Measurements from ENCODE around the gene AP4B1.

AP4B1 gene

DNA sequence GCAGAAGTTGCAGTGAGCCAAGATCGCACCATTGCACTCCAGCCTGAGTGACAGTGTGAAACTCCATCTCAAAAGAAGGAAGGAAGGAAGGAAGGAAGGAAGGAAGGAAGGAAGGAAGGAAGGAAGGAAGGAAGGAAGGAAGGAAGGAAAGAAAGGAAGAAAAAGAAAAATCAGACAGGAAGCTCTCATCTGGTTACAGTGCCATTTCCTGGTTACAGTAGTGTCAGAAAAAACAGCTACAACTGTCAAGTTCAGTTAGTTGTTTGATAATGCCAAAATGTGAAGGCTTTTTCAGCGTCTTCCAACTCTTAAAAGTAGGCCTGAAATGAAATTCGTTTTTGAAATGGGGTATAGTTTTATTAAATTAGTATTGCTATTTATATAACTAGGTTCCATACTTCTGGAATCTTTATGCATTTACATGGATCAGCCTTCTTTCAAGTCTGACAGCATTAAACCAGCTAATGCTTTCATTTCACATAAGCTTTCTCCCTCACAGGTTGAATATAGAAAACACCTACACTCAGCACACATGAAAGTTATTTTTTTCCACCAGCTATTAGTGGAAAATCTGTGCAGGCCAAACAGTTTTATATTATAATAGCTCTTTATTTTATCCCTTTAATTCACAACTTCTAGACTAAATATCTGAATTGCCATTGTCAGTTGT is 54.3 kb downstream of the AP4B1 start:
- Histone ChIP-seq H3K79me2 (ENCODE audit: insufficient read depth, low read length) (no peaks in the 10 kb centered on the region), H4K20me1 (ENCODE audit: insufficient read depth, low read length) (no peaks in the 10 kb centered on the region), H3K27me3 (ENCODE audit: insufficient read depth, low read length) (no peaks in the 10 kb centered on the region), H3K4me3 (ENCODE audit: low read depth, low read length, poor library complexity, severe bottlenecking) (no peak overlapping the region), H3K4me2 (ENCODE audit: low read length) (no peak overlapping the region), H3K9ac (ENCODE audit: low read length) (no peak overlapping the region), H2AFZ (ENCODE audit: low read length) (no peak overlapping the region), H3K9me2 (ENCODE audit: low read depth, low read length) (no peaks in the 10 kb centered on the region), H3K4me1 (ENCODE audit: insufficient read depth, low read length, severe bottlenecking) (no peaks in the 10 kb centered on the region), H3F3A (ENCODE audit: insufficient read depth, low read length) (no peaks in the 10 kb centered on the region), H3K9me3 (ENCODE audit: low read length) (no peaks in the 10 kb centered on the region), H3K27ac (ENCODE audit: low read depth, low read length, poor library complexity, severe bottlenecking) (no peak overlapping the region), H3K36me3 (ENCODE audit: insufficient read depth, low read length) (peaks cover 79% of the 10 kb centered on the region)
- TF ChIP-seq EZH2 (IDR thresholded peaks at IDR 0.05; ENCODE audit: borderline replicate concordance, low read length): no peak
- no peak for TF ChIP-seq CTCF (IDR thresholded peaks at IDR 0.05; ENCODE audit: low read length)

- H3K27ac ChIP-seq (ENCODE audit: low read depth, low read length, poor library complexity, severe bottlenecking): no peak overlapping the region
- H3K4me1 ChIP-seq (ENCODE audit: insufficient read depth, low read length, severe bottlenecking): no peaks in the 10 kb centered on the region
- no peaks in the 10 kb centered on the region for H3K9me3 ChIP-seq (ENCODE audit: low read length)
- no peak overlapping the region for H3K4me3 ChIP-seq (ENCODE audit: low read depth, low read length, poor library complexity, severe bottlenecking)
- H3F3A ChIP-seq (ENCODE audit: insufficient read depth, low read length): no peaks in the 10 kb centered on the region
- H3K79me2 ChIP-seq (ENCODE audit: insufficient read depth, low read length): no peaks in the 10 kb centered on the region
- no peaks in the 10 kb centered on the region for H3K27me3 ChIP-seq (ENCODE audit: insufficient read depth, low read length)
- H3K36me3 ChIP-seq (ENCODE audit: insufficient read depth, low read length): peaks cover 73% of the 10 kb centered on the region
- no peaks in the 10 kb centered on the region for H4K20me1 ChIP-seq (ENCODE audit: insufficient read depth, low read length)
- no peaks in the 10 kb centered on the region for H3K9me2 ChIP-seq (ENCODE audit: low read depth, low read length)
- H2AFZ ChIP-seq (ENCODE audit: low read length): no peak overlapping the region
- no peak overlapping the region for H3K9ac ChIP-seq (ENCODE audit: low read length)
- H3K4me2 ChIP-seq (ENCODE audit: low read length): no peak overlapping the region
- TF ChIP-seq EZH2 (IDR thresholded peaks at IDR 0.05; ENCODE audit: borderline replicate concordance, low read length) (no peak), CTCF (IDR thresholded peaks at IDR 0.05; ENCODE audit: low read length) (no peak)
These were observed 55.5 kb downstream of the AP4B1 start for GRCh38 chr1:113849072-113849471.

- Histone ChIP-seq H3K4me3 (ENCODE audit: low read depth, low read length, poor library complexity, severe bottlenecking) (no peak overlapping the region), H3K4me2 (ENCODE audit: low read length) (no peak overlapping the region), H2AFZ (ENCODE audit: low read length) (no peak overlapping the region), H3K9ac (ENCODE audit: low read length) (no peak overlapping the region), H4K20me1 (ENCODE audit: insufficient read depth, low read length) (no peaks in the 10 kb centered on the region), H3K27ac (ENCODE audit: low read depth, low read length, poor library complexity, severe bottlenecking) (no peak overlapping the region), H3F3A (ENCODE audit: insufficient read depth, low read length) (no peaks in the 10 kb centered on the region), H3K4me1 (ENCODE audit: insufficient read depth, low read length, severe bottlenecking) (no peaks in the 10 kb centered on the region), H3K9me2 (ENCODE audit: low read depth, low read length) (no peaks in the 10 kb centered on the region), H3K27me3 (ENCODE audit: insufficient read depth, low read length) (no peaks in the 10 kb centered on the region), H3K36me3 (ENCODE audit: insufficient read depth, low read length) (peaks cover 77% of the 10 kb centered on the region), H3K79me2 (ENCODE audit: insufficient read depth, low read length) (no peaks in the 10 kb centered on the region), H3K9me3 (ENCODE audit: low read length) (no peaks in the 10 kb centered on the region)
- no peak for TF ChIP-seq CTCF (IDR thresholded peaks at IDR 0.05; ENCODE audit: low read length)
- TF ChIP-seq EZH2 (IDR thresholded peaks at IDR 0.05; ENCODE audit: borderline replicate concordance, low read length): no peak
These were observed 58.1 kb downstream of the AP4B1 start for GRCh38 chr1:113846391-113847035.
